SK-N-SH treated with all-trans-retinoic acid at 6 μM for 48 hours (cell line): ENCODE data around the gene KRTAP10-3.

ENCODE experiments used
- ATAC-seq: fragments of 200-7000 bp; cut with Tn5 transposase; 3 replicates; pipeline ENCODE4 v1.9.1; 2020; ENCODE audit warnings: mild to moderate bottlenecking, moderate library complexity
- BACH2 ChIP-seq: fragments of 250-450 bp; sonication (Bioruptor Pico); IDR thresholded peaks from 2 replicates; pipeline ENCODE4 v1.9.0; 2021; ENCODE audit warnings: mild to moderate bottlenecking, borderline replicate concordance
- CREB5 ChIP-seq: fragments of 250-450 bp; sonication (Bioruptor Pico); IDR thresholded peaks from 2 replicates; pipeline ENCODE4 v1.5.1; 2020; ENCODE audit warnings: low read depth, mild to moderate bottlenecking, moderate library complexity
- CSDC2 ChIP-seq: fragments of 250-450 bp; sonication (Bioruptor Pico); IDR thresholded peaks from 2 replicates; pipeline ENCODE4 v1.5.0; 2020; ENCODE audit warnings: mild to moderate bottlenecking, moderate library complexity
- CSRNP3 ChIP-seq: fragments of 250-450 bp; sonication (Bioruptor Pico); IDR thresholded peaks from 2 replicates; pipeline ENCODE4 v1.5.1; 2021; ENCODE audit warnings: mild to moderate bottlenecking, moderate library complexity
- ESRRG ChIP-seq: fragments of 250-450 bp; sonication (Bioruptor Pico); IDR thresholded peaks from 2 replicates; pipeline ENCODE4 v1.6.1; 2021; ENCODE audit warnings: mild to moderate bottlenecking
- GLIS3 ChIP-seq: fragments of 250-450 bp; sonication (Bioruptor Pico); IDR thresholded peaks from 2 replicates; pipeline ENCODE4 v1.5.0; 2020; ENCODE audit warnings: mild to moderate bottlenecking, moderate library complexity
- ISL1 ChIP-seq: fragments of 250-450 bp; sonication (Bioruptor Pico); IDR thresholded peaks from 2 replicates; pipeline ENCODE4 v2.1.2; 2022; ENCODE audit warnings: mild to moderate bottlenecking, moderate library complexity
- OSR1 ChIP-seq: fragments of 250-450 bp; sonication (Bioruptor Pico); IDR thresholded peaks from 2 replicates; pipeline ENCODE4 v1.8.0; 2022; ENCODE audit warnings: moderate library complexity, mild to moderate bottlenecking, inconsistent platforms
- PATZ1 ChIP-seq: fragments of 250-450 bp; sonication (Bioruptor Pico); IDR thresholded peaks from 2 replicates; pipeline ENCODE4 v1.8.0; 2020; ENCODE audit warnings: mild to moderate bottlenecking, moderate library complexity, borderline replicate concordance
- POU6F1 ChIP-seq: fragments of 250-450 bp; sonication (Bioruptor Pico); IDR thresholded peaks from 2 replicates; pipeline ENCODE4 v1.8.0; 2021; ENCODE audit warnings: low read depth, mild to moderate bottlenecking, moderate library complexity, borderline replicate concordance
- PPARA ChIP-seq: fragments of 250-450 bp; sonication (Bioruptor Pico); IDR thresholded peaks from 2 replicates; pipeline ENCODE4 v1.5.0; 2020; ENCODE audit warnings: mild to moderate bottlenecking, borderline replicate concordance
- RARB ChIP-seq: fragments of 250-450 bp; sonication (Bioruptor Pico); IDR thresholded peaks from 2 replicates; pipeline ENCODE4 v1.8.0; 2021; ENCODE audit warnings: mild to moderate bottlenecking, moderate library complexity
- SNAI2 ChIP-seq: fragments of 250-450 bp; sonication (Bioruptor Pico); IDR thresholded peaks from 2 replicates; pipeline ENCODE4 v1.5.0; 2020; ENCODE audit warnings: mild to moderate bottlenecking, moderate library complexity
- TCF4 ChIP-seq: fragments of 250-450 bp; sonication (Bioruptor Pico); IDR thresholded peaks from 2 replicates; pipeline ENCODE4 v1.8.0; 2021; ENCODE audit warnings: mild to moderate bottlenecking, moderate library complexity, borderline replicate concordance
- TOX ChIP-seq: fragments of 250-450 bp; sonication (Bioruptor Pico); IDR thresholded peaks from 2 replicates; pipeline ENCODE4 v1.8.0; 2021; ENCODE audit warnings: mild to moderate bottlenecking, moderate library complexity, borderline replicate concordance
- TSHZ2 ChIP-seq: fragments of 250-450 bp; sonication (Bioruptor Pico); IDR thresholded peaks from 2 replicates; pipeline ENCODE4 v1.5.0; 2020; ENCODE audit warnings: mild to moderate bottlenecking, moderate library complexity
- ZC3H10 ChIP-seq: fragments of 250-450 bp; sonication (Bioruptor Pico); IDR thresholded peaks from 2 replicates; pipeline ENCODE4 v1.5.1; 2021; ENCODE audit warnings: mild to moderate bottlenecking, moderate library complexity
- ZFP3 ChIP-seq: fragments of 250-450 bp; sonication (Bioruptor Pico); IDR thresholded peaks from 2 replicates; pipeline ENCODE4 v1.5.0; 2020; ENCODE audit warnings: mild to moderate bottlenecking, moderate library complexity
- ZFP30 ChIP-seq: fragments of 450-650 bp; formaldehyde crosslinking; IDR thresholded peaks from 2 replicates; pipeline ENCODE4 v1.5.0; 2022; ENCODE audit warnings: mild to moderate bottlenecking, moderate library complexity
- ZNF565 ChIP-seq: fragments of 450-650 bp; formaldehyde crosslinking; conservative IDR thresholded peaks from 2 replicates; pipeline ENCODE4 v1.5.0; 2020; ENCODE audit warnings: low read depth, mild to moderate bottlenecking, moderate library complexity
- ZNF70 ChIP-seq: fragments of 450-650 bp; formaldehyde crosslinking; IDR thresholded peaks from 2 replicates; pipeline ENCODE4 v1.5.0; 2020; ENCODE audit warnings: mild to moderate bottlenecking, moderate library complexity
- ZNF8 ChIP-seq: fragments of 450-650 bp; formaldehyde crosslinking; IDR thresholded peaks from 2 replicates; pipeline ENCODE4 v1.5.0; 2020; ENCODE audit warnings: mild to moderate bottlenecking, moderate library complexity

KRTAP10-3 gene

GRCh38 chr21:44585892-44586291 lies 27.3 kb upstream of the KRTAP10-3 start:
- TF ChIP-seq CSRNP3 (CRISPR knock-in tag) (no peak), BACH2 (CRISPR knock-in tag) (no peak), ZNF8 (CRISPR knock-in tag) (no peak), GLIS3 (CRISPR knock-in tag) (no peak), PPARA (CRISPR knock-in tag) (no peak)
- no peak for ATAC-seq

GRCh38 chr21:44583800-44584147 lies 25.2 kb upstream of the KRTAP10-3 start:
- TF ChIP-seq ISL1 (CRISPR knock-in tag): no peak
- no peak for TF ChIP-seq ZNF565 (CRISPR knock-in tag)
- no peak for TF ChIP-seq RARB (CRISPR knock-in tag)
- ATAC-seq: no peak

- no peak for TF ChIP-seq ZNF8 (CRISPR knock-in tag)
- TF ChIP-seq RARB (CRISPR knock-in tag): no peak
- TF ChIP-seq GLIS3 (CRISPR knock-in tag): no peak
- no peak for TF ChIP-seq TOX (CRISPR knock-in tag)
- TF ChIP-seq CSRNP3 (CRISPR knock-in tag): no peak
- no peak for TF ChIP-seq ZNF70 (CRISPR knock-in tag)
- no peak for TF ChIP-seq ESRRG
- TF ChIP-seq ZFP3: no peak
- no peak for TF ChIP-seq PPARA (CRISPR knock-in tag)
- TF ChIP-seq ISL1 (CRISPR knock-in tag): no peak
- no peak for TF ChIP-seq ZNF565 (CRISPR knock-in tag)
- no peak for TF ChIP-seq BACH2 (CRISPR knock-in tag)
- TF ChIP-seq TCF4 (CRISPR knock-in tag): no peak
- no peak for TF ChIP-seq POU6F1 (CRISPR knock-in tag)
- no peak for TF ChIP-seq CREB5
- TF ChIP-seq PATZ1 (CRISPR knock-in tag): no peak
- TF ChIP-seq CSDC2 (CRISPR knock-in tag): no peak
- TF ChIP-seq ZFP30 (CRISPR knock-in tag): no peak
- TF ChIP-seq OSR1 (CRISPR knock-in tag): no peak
- TF ChIP-seq, all 23 proteins: peak for 0
- ATAC-seq: no peak
These were observed 24.6 kb upstream of the KRTAP10-3 start for GRCh38 chr21:44583089-44583799.

GRCh38 chr21:44582055-44582454 lies 23.5 kb upstream of the KRTAP10-3 start:
- ATAC-seq: no peak
- no peak for TF ChIP-seq CSDC2 (CRISPR knock-in tag)
- TF ChIP-seq SNAI2: no peak
- TF ChIP-seq ZC3H10: no peak
- TF ChIP-seq ZNF8 (CRISPR knock-in tag): no peak
- TF ChIP-seq ZFP3: no peak
- no peak for TF ChIP-seq ZNF565 (CRISPR knock-in tag)
- TF ChIP-seq BACH2 (CRISPR knock-in tag): no peak
- no peak for TF ChIP-seq ZFP30 (CRISPR knock-in tag)
- TF ChIP-seq TSHZ2 (CRISPR knock-in tag): no peak
- no peak for TF ChIP-seq ZNF70 (CRISPR knock-in tag)
- no peak for TF ChIP-seq CREB5
- TF ChIP-seq GLIS3 (CRISPR knock-in tag): no peak
